Endothelial cell (in vitro differentiated cells): ENCODE data around the gene LPP. TPM values are rescaled to one million over a fixed set of nuclear protein-coding genes. Genes with fewer than 3 reads are reported as not detected.

Experiments
- DNase-seq: peaks from one replicate; pipeline ENCODE4 v3.0.0; 2021; ENCODE audit warnings: low spot score
- H3K27ac Mint-ChIP-seq: one replicate; pipeline ENCODE4 v1.8.0; 2021; ENCODE audit warnings: mixed read lengths, inconsistent platforms; ENCODE audit not compliant: unreplicated experiment
- H3K27me3 Mint-ChIP-seq: one replicate; pipeline ENCODE4 v1.8.0; 2021; ENCODE audit warnings: mild to moderate bottlenecking, moderate library complexity, mixed read lengths, inconsistent platforms; ENCODE audit not compliant: unreplicated experiment
- H3K36me3 Mint-ChIP-seq: one replicate; pipeline ENCODE4 v1.8.0; 2021; ENCODE audit warnings: mild to moderate bottlenecking, low read depth, mixed read lengths, inconsistent platforms; ENCODE audit not compliant: unreplicated experiment
- H3K4me1 Mint-ChIP-seq: one replicate; pipeline ENCODE4 v1.8.0; 2021; ENCODE audit warnings: mild to moderate bottlenecking, mixed read lengths, inconsistent platforms; ENCODE audit not compliant: unreplicated experiment
- H3K4me3 Mint-ChIP-seq: one replicate; pipeline ENCODE4 v1.8.0; 2021; ENCODE audit warnings: mild to moderate bottlenecking, mixed read lengths, inconsistent platforms; ENCODE audit not compliant: unreplicated experiment
- H3K9me3 Mint-ChIP-seq: one replicate; pipeline ENCODE4 v1.8.0; 2021; ENCODE audit warnings: mixed read lengths, inconsistent platforms; ENCODE audit not compliant: unreplicated experiment
- total RNA-seq: library from RNA; stranded (reverse); fragmentation: NEBNext Ultra II Directional; extraction: Animal tissue kit (Norgen Biotek cat#: 25700); gene quantifications from one replicate; pipeline ENCODE4 v1.2.1, GENCODE V29; 2021; ENCODE audit not compliant: unreplicated experiment
- TF ChIP-seq, protein P1 (sequence below): fragments of 200-600 bp; sonication (generic); IDR thresholded peaks from one replicate; pipeline ENCODE4 v1.5.0; 2021; ENCODE audit warnings: antibody characterized with exemption; ENCODE audit not compliant: unreplicated experiment

Gene LPP
- total RNA-seq, 1 donor from 2014 or later: 181 TPM

DNA sequence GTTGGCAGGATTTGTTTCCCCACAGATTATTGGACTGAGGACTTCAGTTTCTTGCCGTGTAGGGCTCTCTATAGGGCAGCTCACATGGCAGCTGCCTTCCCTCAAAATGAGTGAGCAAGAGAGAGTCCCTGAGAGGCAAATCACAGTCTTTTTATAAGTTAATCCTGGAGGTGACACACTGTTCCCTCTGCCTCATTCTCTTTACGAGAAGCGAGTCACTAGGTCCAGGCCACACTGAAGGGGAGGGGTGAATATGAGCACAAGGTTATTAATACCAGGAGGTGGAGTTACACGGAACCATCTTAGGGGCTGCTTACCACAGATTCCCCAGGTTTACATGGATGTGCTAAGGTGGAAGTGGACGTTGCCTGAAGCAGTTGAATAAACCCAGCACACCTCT, 77.0 kb downstream of the LPP start:
- H3K27ac Mint-ChIP-seq: no peak overlapping the region
- H3K9me3 Mint-ChIP-seq: no peaks in the 10 kb centered on the region
- H3K4me3 Mint-ChIP-seq: no peak overlapping the region
- no peak for DNase-seq
- H3K36me3 Mint-ChIP-seq: peaks cover 18% of the 10 kb centered on the region
- H3K27me3 Mint-ChIP-seq: peaks cover 2% of the 10 kb centered on the region
- peaks cover 19% of the 10 kb centered on the region for H3K4me1 Mint-ChIP-seq
- TF ChIP-seq, protein P1, sequence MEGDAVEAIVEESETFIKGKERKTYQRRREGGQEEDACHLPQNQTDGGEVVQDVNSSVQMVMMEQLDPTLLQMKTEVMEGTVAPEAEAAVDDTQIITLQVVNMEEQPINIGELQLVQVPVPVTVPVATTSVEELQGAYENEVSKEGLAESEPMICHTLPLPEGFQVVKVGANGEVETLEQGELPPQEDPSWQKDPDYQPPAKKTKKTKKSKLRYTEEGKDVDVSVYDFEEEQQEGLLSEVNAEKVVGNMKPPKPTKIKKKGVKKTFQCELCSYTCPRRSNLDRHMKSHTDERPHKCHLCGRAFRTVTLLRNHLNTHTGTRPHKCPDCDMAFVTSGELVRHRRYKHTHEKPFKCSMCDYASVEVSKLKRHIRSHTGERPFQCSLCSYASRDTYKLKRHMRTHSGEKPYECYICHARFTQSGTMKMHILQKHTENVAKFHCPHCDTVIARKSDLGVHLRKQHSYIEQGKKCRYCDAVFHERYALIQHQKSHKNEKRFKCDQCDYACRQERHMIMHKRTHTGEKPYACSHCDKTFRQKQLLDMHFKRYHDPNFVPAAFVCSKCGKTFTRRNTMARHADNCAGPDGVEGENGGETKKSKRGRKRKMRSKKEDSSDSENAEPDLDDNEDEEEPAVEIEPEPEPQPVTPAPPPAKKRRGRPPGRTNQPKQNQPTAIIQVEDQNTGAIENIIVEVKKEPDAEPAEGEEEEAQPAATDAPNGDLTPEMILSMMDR: no peak

DNA sequence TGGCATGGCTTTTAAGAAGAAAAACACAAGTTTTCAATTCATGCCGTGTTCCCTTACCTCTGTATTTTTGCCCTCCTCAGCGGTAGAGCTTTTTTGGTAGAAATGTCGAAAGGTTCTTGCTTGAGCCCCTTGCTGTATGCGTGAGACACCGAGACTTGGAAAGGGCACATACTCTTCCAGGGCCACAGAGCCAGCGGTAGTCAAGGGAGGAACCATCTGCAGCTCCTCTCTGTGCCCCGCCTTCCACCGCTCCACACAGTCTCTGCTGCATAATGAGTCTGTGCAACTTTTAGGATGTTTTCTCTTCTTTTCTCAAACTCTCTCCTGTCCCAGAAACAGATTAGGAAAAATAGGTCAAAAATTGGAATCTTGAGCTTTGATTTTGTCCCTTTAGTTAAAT, 77.5 kb downstream of the LPP start:
- TF ChIP-seq, protein P1: no peak
- no peak overlapping the region for H3K4me3 Mint-ChIP-seq
- peaks cover 16% of the 10 kb centered on the region for H3K36me3 Mint-ChIP-seq
- H3K27me3 Mint-ChIP-seq: peaks cover 2% of the 10 kb centered on the region
- no peaks in the 10 kb centered on the region for H3K9me3 Mint-ChIP-seq
- peaks cover 19% of the 10 kb centered on the region for H3K4me1 Mint-ChIP-seq
- DNase-seq: no peak
- H3K27ac Mint-ChIP-seq: no peak overlapping the region

DNA sequence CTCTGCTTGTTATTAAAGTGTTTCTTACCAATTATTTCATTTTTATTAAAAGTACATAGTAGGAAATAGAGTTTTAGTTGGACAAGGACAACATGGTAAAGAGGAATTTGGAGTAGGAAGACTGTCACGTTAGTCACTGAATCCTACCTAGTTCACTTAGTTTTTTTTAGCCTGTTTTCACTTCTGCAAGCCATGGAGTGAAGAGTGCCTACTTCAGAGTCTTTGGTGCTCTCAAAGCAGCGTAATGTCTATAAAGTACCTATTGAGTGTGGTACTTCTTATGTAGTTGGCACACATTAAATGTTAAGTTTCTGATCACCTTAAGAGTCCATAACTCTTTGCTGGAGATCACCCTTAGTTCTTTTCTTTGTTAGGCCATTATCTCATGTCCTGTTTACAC, 78.7 kb downstream of the LPP start:
- Mint-ChIP-seq H3K4me3 (no peak overlapping the region), H3K27ac (no peak overlapping the region), H3K27me3 (peaks cover 2% of the 10 kb centered on the region), H3K36me3 (peaks cover 11% of the 10 kb centered on the region), H3K9me3 (no peaks in the 10 kb centered on the region), H3K4me1 (peaks cover 19% of the 10 kb centered on the region)
- TF ChIP-seq, protein P1: no peak
- no peak for DNase-seq

DNA sequence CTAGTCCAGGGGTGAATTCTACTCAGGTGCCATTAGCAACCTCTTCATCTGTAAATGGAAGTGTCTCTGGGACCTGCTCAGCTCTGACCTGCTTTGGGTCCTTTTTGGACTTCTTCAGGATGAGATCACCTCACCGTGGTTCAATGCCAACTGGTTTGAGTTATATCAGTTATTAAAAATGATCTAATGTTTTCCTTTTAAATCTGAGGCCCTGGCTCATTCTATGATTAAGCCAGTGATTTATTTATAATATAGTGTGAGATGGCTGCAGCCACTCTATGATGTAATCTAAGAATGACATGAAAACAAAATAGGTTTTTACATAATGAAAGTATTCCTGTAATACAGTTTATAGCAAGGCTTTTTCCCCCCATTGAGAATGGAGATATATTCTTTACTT, 79.4 kb downstream of the LPP start:
- Mint-ChIP-seq H3K9me3 (no peaks in the 10 kb centered on the region), H3K4me3 (no peak overlapping the region), H3K27ac (no peak overlapping the region), H3K4me1 (peaks cover 14% of the 10 kb centered on the region), H3K36me3 (peaks cover 5% of the 10 kb centered on the region), H3K27me3 (peaks cover 2% of the 10 kb centered on the region)
- TF ChIP-seq, protein P1: no peak
- no peak for DNase-seq

DNA sequence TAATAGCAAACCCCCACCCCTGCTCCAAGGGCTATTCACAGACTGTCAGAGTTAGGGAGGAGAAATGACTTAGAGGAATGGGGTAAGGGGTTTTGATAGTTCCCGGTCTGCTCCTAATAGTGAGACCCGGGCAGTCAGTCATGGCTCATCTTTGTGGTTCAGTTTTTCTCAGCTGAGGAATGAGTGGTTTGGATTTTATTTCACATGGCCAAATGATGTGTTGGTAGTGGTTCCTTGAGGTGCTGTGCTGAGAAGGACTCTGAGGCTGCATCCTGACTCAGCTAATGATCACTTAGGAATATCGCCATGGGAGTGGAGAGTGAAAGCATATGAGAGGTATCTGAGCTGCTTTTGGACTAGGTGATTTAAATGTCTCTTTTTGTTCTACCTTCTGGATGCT, 80.2 kb downstream of the LPP start:
- Mint-ChIP-seq H3K27me3 (peaks cover 2% of the 10 kb centered on the region), H3K36me3 (no peaks in the 10 kb centered on the region), H3K9me3 (no peaks in the 10 kb centered on the region), H3K27ac (no peak overlapping the region), H3K4me1 (peaks cover 6% of the 10 kb centered on the region), H3K4me3 (no peak overlapping the region)
- no peak for DNase-seq
- TF ChIP-seq, protein P1: no peak
